ENCODE data around the gene ZCCHC17. TPM values are rescaled to one million over a fixed set of nuclear protein-coding genes. Genes with fewer than 3 reads are reported as not detected.

Gene ZCCHC17
- total and polyA plus RNA-seq, 2 donors (not counting 3 experiments of a cell fraction or from before 2014, with no cell fraction given) = 32.0 to 41.4 TPM

- Histone ChIP-seq H3K4me3 (replicated peaks in 1 of 3; ENCODE audit: insufficient read depth in 1 of 3, low read depth in 1 of 3, low read length in 3 of 3) (no peak overlapping the region), H3K9me1 (replicated peaks; ENCODE audit: control insufficient read depth, extremely low read depth, insufficient read depth, low read length) (no peaks in the 10 kb centered on the region), H3K9ac (replicated peaks; ENCODE audit: extremely low read depth, insufficient read depth, low read length) (no peak overlapping the region), H3K4me1 (ENCODE audit: control insufficient read depth, extremely low read depth, insufficient read depth, low read length) (peaks cover 5% of the 10 kb centered on the region), H3K9me3 (replicated peaks; ENCODE audit: control insufficient read depth, insufficient read depth, low read length) (no peaks in the 10 kb centered on the region), H3K36me3 (ENCODE audit: control insufficient read depth in 2 of 2, extremely low read depth in 1 of 2, insufficient read depth in 2 of 2, low read length in 2 of 2) (no peaks in the 10 kb centered on the region), H3K79me2 (ENCODE audit: control insufficient read depth, insufficient read depth, low read length) (no peaks in the 10 kb centered on the region), H4K20me1 (replicated peaks; ENCODE audit: control insufficient read depth, extremely low read depth, insufficient read depth, low read length) (no peaks in the 10 kb centered on the region), H3K4me2 (ENCODE audit: insufficient read depth, low read length) (no peak overlapping the region), H2AFZ (ENCODE audit: low read depth, low read length) (no peak overlapping the region), H3K27me3 (ENCODE audit: control insufficient read depth in 2 of 2, insufficient read depth in 2 of 2, low read length in 2 of 2) (peaks cover 9 to 26% of the 10 kb centered on the region in 2 experiments), H3K27ac (ENCODE audit: insufficient read depth, low read depth, low read length) (no peak overlapping the region)
- no peak for FAIRE-seq
- POLR2A ChIA-PET = no interaction called here
- CTCF ChIA-PET = interaction anchor here (1.4 to 17.5 kb wide), 3 partner anchors 11 to 138 kb away, joined by 3 to 236 read pairs (median 3); no protein-coding TSS in a partner anchor
- dilution Hi-C loops (cut with MboI; ENCODE audit: extremely low pct_ligation_motif_present, low sequenced_read_pairs) (no loop called here), intact Hi-C loops (cut with micrococcal nuclease) (no loop called here)
- TF ChIP-seq POLR2AphosphoS5 (IDR thresholded peaks at IDR 0.05; ENCODE audit: insufficient read depth, low read depth, low read length) (no peak), MYC (IDR thresholded peaks at IDR 0.05; ENCODE audit: low read depth, low read length) (no peak), FOS (IDR thresholded peaks at IDR 0.05; ENCODE audit: borderline replicate concordance, insufficient read depth, low read length) (no peak), JUN (IDR thresholded peaks at IDR 0.05; ENCODE audit: borderline replicate concordance, insufficient read depth, insufficient read length, low read depth) (no peak), CTCF (IDR thresholded peaks at IDR 0.05; ENCODE audit: extremely low read depth in 1 of 2, insufficient read depth in 1 of 2, low read depth in 1 of 2, low read length in 2 of 2) (no peak)
- no peak for DNase-seq (ENCODE audit: low read depth, low spot score)
- BruUV-seq (replicated peaks) = no TSS peak
These were observed 114.0 kb downstream of the ZCCHC17 start for GRCh38 chr1:31410871-31411270.

- Histone ChIP-seq H3K4me1 (ENCODE audit: control insufficient read depth, extremely low read depth, insufficient read depth, low read length) (peaks cover 5% of the 10 kb centered on the region), H3K27me3 (ENCODE audit: control insufficient read depth in 2 of 2, insufficient read depth in 2 of 2, low read length in 2 of 2) (peaks cover 9 to 26% of the 10 kb centered on the region in 2 experiments), H3K36me3 (ENCODE audit: control insufficient read depth in 2 of 2, extremely low read depth in 1 of 2, insufficient read depth in 2 of 2, low read length in 2 of 2) (no peaks in the 10 kb centered on the region), H3K9me3 (replicated peaks; ENCODE audit: control insufficient read depth, insufficient read depth, low read length) (no peaks in the 10 kb centered on the region), H3K4me2 (ENCODE audit: insufficient read depth, low read length) (no peak overlapping the region), H4K20me1 (replicated peaks; ENCODE audit: control insufficient read depth, extremely low read depth, insufficient read depth, low read length) (no peaks in the 10 kb centered on the region), H3K79me2 (ENCODE audit: control insufficient read depth, insufficient read depth, low read length) (no peaks in the 10 kb centered on the region), H3K4me3 (replicated peaks in 1 of 3; ENCODE audit: insufficient read depth in 1 of 3, low read depth in 1 of 3, low read length in 3 of 3) (no peak overlapping the region), H3K9ac (replicated peaks; ENCODE audit: extremely low read depth, insufficient read depth, low read length) (no peak overlapping the region), H3K27ac (ENCODE audit: insufficient read depth, low read depth, low read length) (no peak overlapping the region), H3K9me1 (replicated peaks; ENCODE audit: control insufficient read depth, extremely low read depth, insufficient read depth, low read length) (no peaks in the 10 kb centered on the region), H2AFZ (ENCODE audit: low read depth, low read length) (no peak overlapping the region)
- CTCF ChIA-PET = interaction anchor here (1.4 to 17.5 kb wide), 3 partner anchors 10 to 137 kb away, joined by 3 to 236 read pairs (median 3); no protein-coding TSS in a partner anchor
- POLR2A ChIA-PET = no interaction called here
- DNase-seq (ENCODE audit: low read depth, low spot score) = no peak
- FAIRE-seq = no peak
- dilution Hi-C loops (cut with MboI; ENCODE audit: extremely low pct_ligation_motif_present, low sequenced_read_pairs) (no loop called here), intact Hi-C loops (cut with micrococcal nuclease) (no loop called here)
- no TSS peak for BruUV-seq (replicated peaks)
- TF ChIP-seq MYC (IDR thresholded peaks at IDR 0.05; ENCODE audit: low read depth, low read length) = no peak
- TF ChIP-seq EZH2 (IDR thresholded peaks at IDR 0.05; ENCODE audit: borderline replicate concordance, low read depth, low read length, severe bottlenecking) = no peak
- TF ChIP-seq POLR2AphosphoS5 (IDR thresholded peaks at IDR 0.05; ENCODE audit: insufficient read depth, low read depth, low read length) = no peak
- no peak for TF ChIP-seq MAX (IDR thresholded peaks at IDR 0.05; ENCODE audit: insufficient read depth, insufficient read length)
- no peak for TF ChIP-seq CTCF (IDR thresholded peaks at IDR 0.05; ENCODE audit: extremely low read depth in 1 of 2, insufficient read depth in 1 of 2, low read depth in 1 of 2, low read length in 2 of 2)
- TF ChIP-seq GATA2 (IDR thresholded peaks at IDR 0.05; ENCODE audit: insufficient read depth, insufficient read length, low read depth, low read length) = no peak
- TF ChIP-seq FOS (IDR thresholded peaks at IDR 0.05; ENCODE audit: borderline replicate concordance, insufficient read depth, low read length) = no peak
- no peak for TF ChIP-seq POLR2A (IDR thresholded peaks at IDR 0.05; ENCODE audit: low read depth, low read length)
- no peak for TF ChIP-seq JUN (IDR thresholded peaks at IDR 0.05; ENCODE audit: borderline replicate concordance, insufficient read depth, insufficient read length, low read depth)
These were observed 115.4 kb downstream of the ZCCHC17 start for GRCh38 chr1:31412205-31412604.

All from endothelial cell of umbilical vein (primary cell).